K562 (cell line): ENCODE measurements around the gene ZFAND3. TPM values are rescaled to one million over a fixed set of nuclear protein-coding genes. Genes with fewer than 3 reads are reported as not detected.

Experiments used
- ATAC-seq: fragments of 200-7000 bp; cut with Tn5 transposase; 3 replicates; pipeline ENCODE4 v1.9.1; 2020; ENCODE audit warnings: moderate library complexity
- BruUV-seq: library from RNA; stranded (reverse); fragments of 400-500 nt; replicated peaks from 2 replicates; lab custom pipeline; 2021; lab: Mats Ljungman, UMichigan
- CTCF ChIA-PET: fragments of 300-600 bp; formaldehyde crosslinking; extraction: SDS; loops from one replicate; lab custom pipeline; 2021; ENCODE audit warnings: low intra/inter-chr PET ratio; lab: Yijun Ruan, JAX
- POLR2A ChIA-PET: fragments of 300-600, 350-650 bp; sonication (Branson Sonifier 250); formaldehyde crosslinking; extraction: SDS; loops from one replicate; lab custom pipeline; 2021; ENCODE audit warnings: antibody characterized with exemption, inconsistent platforms; lab: Yijun Ruan, JAX
- DNase-seq, 4 experiments: peaks; one replicate each; pipeline versions ENCODE4 v3.0.0 to v3.0.0-alpha.2; 2011 to 2018; ENCODE audit warnings: low spot score in 3 of 4, mixed read lengths in 3 of 4; ENCODE audit errors: extremely low read depth in 1 of 4
- FAIRE-seq: peaks from 2 replicates; lab custom pipeline; 2011; peaks lifted over from hg19 to GRCh38; lab: Jason Lieb, UNC
- H2AFZ ChIP-seq: 2 replicates; pipeline ENCODE4 v1.6.0; 2011; ENCODE audit warnings: low read depth, low read length, control low read depth, inconsistent platforms
- H3K27ac ChIP-seq: fragments of 200-600 bp; 3 replicates; pipeline ENCODE4 v1.8.0; 2011; ENCODE audit warnings: low read depth, mild to moderate bottlenecking, control low read depth, inconsistent platforms, low read length, moderate library complexity, mixed read lengths; ENCODE audit errors: extremely low read depth
- H3K27me3 ChIP-seq, 2 experiments: fragments of 300-600 bp in 1 of 2; 2 replicates in 1 of 2; 3 replicates in 1 of 2; pipeline versions ENCODE4 v1.6.0 to v1.8.0; 2011; ENCODE audit warnings: inconsistent platforms in 2 of 2, low read length in 2 of 2, mild to moderate bottlenecking in 1 of 2, mixed read lengths in 1 of 2, moderate library complexity in 1 of 2; ENCODE audit not compliant: control insufficient read depth in 2 of 2, insufficient read depth in 2 of 2
- H3K36me3 ChIP-seq: fragments of 300-600 bp; 3 replicates; pipeline ENCODE4 v1.8.0; 2011; ENCODE audit warnings: mild to moderate bottlenecking, low read length, inconsistent platforms; ENCODE audit not compliant: control insufficient read depth, insufficient read depth
- H3K4me1 ChIP-seq, 2 experiments: fragments of 200-600 bp in 1 of 2; replicated peaks in 1 of 2; 2 replicates in 1 of 2; 3 replicates in 1 of 2; pipeline versions ENCODE4 v1.5.1 to v1.8.0; 2011; ENCODE audit warnings: inconsistent platforms in 2 of 2, low read length in 2 of 2, mild to moderate bottlenecking in 1 of 2, mixed read lengths in 1 of 2, moderate library complexity in 1 of 2; ENCODE audit not compliant: control insufficient read depth in 2 of 2, insufficient read depth in 2 of 2
- H3K4me2 ChIP-seq: 2 replicates; pipeline ENCODE4 v1.6.1; 2011; ENCODE audit warnings: low read length, control low read depth, inconsistent platforms, mixed read lengths; ENCODE audit not compliant: insufficient read depth
- H3K4me3 ChIP-seq: fragments of 200-600 bp; sonication (generic), shearing (Covaris generic); 2 replicates; pipeline ENCODE4 v1.5.1; 2016; ENCODE audit warnings: control low read depth, inconsistent platforms
- H3K79me2 ChIP-seq: fragments of 200-600 bp; 3 replicates; pipeline ENCODE4 v1.8.0; 2011; ENCODE audit warnings: low read length, inconsistent platforms; ENCODE audit not compliant: control insufficient read depth, insufficient read depth
- H3K9ac ChIP-seq, 2 experiments: 2 replicates each; pipeline versions ENCODE4 v1.6.0 to v1.6.1; 2011; ENCODE audit warnings: low read depth in 2 of 2, low read length in 2 of 2, control low read depth in 1 of 2, inconsistent platforms in 1 of 2, mild to moderate bottlenecking in 1 of 2, mixed read lengths in 1 of 2; ENCODE audit not compliant: insufficient read depth in 1 of 2
- H3K9me1 ChIP-seq: one replicate; pipeline ENCODE4 v1.6.0; 2011; ENCODE audit warnings: inconsistent platforms, mild to moderate bottlenecking, low read length, moderate library complexity; ENCODE audit not compliant: control insufficient read depth, insufficient read depth
- H3K9me3 ChIP-seq: replicated peaks from 2 replicates; pipeline ENCODE4 v1.5.1; 2011; ENCODE audit warnings: low read depth, low read length, inconsistent platforms; ENCODE audit not compliant: control insufficient read depth, insufficient read depth
- H4K20me1 ChIP-seq: replicated peaks from 2 replicates; pipeline ENCODE4 v1.6.1; 2011; ENCODE audit warnings: low read length, inconsistent platforms, mixed read lengths; ENCODE audit not compliant: control insufficient read depth, insufficient read depth
- HDAC8 ChIP-seq: fragments of 450-650 bp; IDR thresholded peaks from 2 replicates; pipeline ENCODE4 v1.6.1; 2016; ENCODE audit warnings: mild to moderate bottlenecking, missing genetic modification characterization, moderate library complexity, missing compliant biosample characterization
- MXI1 ChIP-seq: IDR thresholded peaks from 2 replicates; pipeline ENCODE4 v1.6.1; 2011; ENCODE audit warnings: low read depth, mild to moderate bottlenecking, improper control_type of control experiment, low read length
- RCOR1 ChIP-seq, 2 experiments: IDR thresholded peaks; 2 replicates each; pipeline ENCODE4 v1.6.1; 2012; ENCODE audit warnings: low read depth in 2 of 2, low read length in 2 of 2, borderline replicate concordance in 1 of 2, improper control_type of control experiment in 1 of 2
- TCF7 ChIP-seq: sonication (generic); IDR thresholded peaks from 2 replicates; pipeline ENCODE4 v1.6.1; 2016; ENCODE audit warnings: antibody characterized with exemption, borderline replicate concordance
- TSC22D4 ChIP-seq: fragments of 450-650 bp; IDR thresholded peaks from 2 replicates; pipeline ENCODE4 v1.6.1; 2016; ENCODE audit warnings: missing genetic modification characterization, missing biosample characterization, control low read depth
- ZNF384 ChIP-seq: IDR thresholded peaks from 2 replicates; pipeline ENCODE4 v1.6.1; 2012; ENCODE audit warnings: low read depth, low read length, improper control_type of control experiment
- WGBS: fragments of 100-300 bp; shearing (Covaris generic); methylation state at CpG from one replicate; pipeline ENCODE4 v1.1.6; 2016; ENCODE audit warnings: low coverage, mixed read lengths; ENCODE audit not compliant: insufficient coverage; ENCODE audit errors: missing lambda C conversion rate; 5-methylcytosine and 5-hydroxymethylcytosine counted together
- in situ Hi-C: fragments of 300-500 bp; cut with MboI; formaldehyde crosslinking; loops from 4 replicates; pipeline ENCODE4 v1.15.0; 2018; ENCODE audit warnings: inconsistent platforms, mixed read lengths
- intact Hi-C: fragments of 100-400 bp; cut with micrococcal nuclease; formaldehyde crosslinking; loops from 2 replicates; pipeline ENCODE4 v1.14.2; 2022
- polyA plus RNA-seq, 8 experiments: library from polyadenylated mRNA; depleted of rRNA in 4 of 8; stranded (reverse) in 5 of 8; unstranded in 3 of 8; fragments of >200 nt; fragmentation: Nextera tagmentation in 2 of 8; fragmentation: Illumina TruSeq in 1 of 8; extraction: Ambion mirVana in 2 of 8; extraction: Trizol in 1 of 8; gene quantifications; 2 replicates each; pipeline versions ENCODE4 v1.2.1 to v1.2.3, GENCODE V29; 2011 to 2014; ENCODE audit warnings: inconsistent platforms in 1 of 8, missing spikeins in 1 of 8
- total RNA-seq, 7 experiments: library from RNA; depleted of rRNA in 6 of 7; stranded (reverse); fragments of >200 nt in 6 of 7; fragmentation: Illumina TruSeq in 2 of 7; extraction: Trizol in 2 of 7; gene quantifications; 2 replicates each; pipeline versions ENCODE4 v1.2.1 to v1.2.3, GENCODE V29; 2011 to 2021; ENCODE audit warnings: low replicate concordance in 1 of 7
- TF ChIP-seq, protein P1 (sequence below): fragments of 450-650 bp; IDR thresholded peaks from 2 replicates; pipeline ENCODE4 v1.6.1; 2016; ENCODE audit warnings: missing biosample characterization, missing genetic modification characterization
- TF ChIP-seq, protein P2 (sequence below): fragments of 250-450 bp; sonication (Bioruptor Pico); IDR thresholded peaks from 2 replicates; pipeline ENCODE4 v1.4.0; 2020; ENCODE audit warnings: mild to moderate bottlenecking

ZFAND3 gene
- total and polyA plus RNA-seq, 9 of the 15 experiments (the other 6 are each of a cell fraction or from before 2014, with no cell fraction given): 0.81 to 26.6 (median 11.8) TPM

DNA sequence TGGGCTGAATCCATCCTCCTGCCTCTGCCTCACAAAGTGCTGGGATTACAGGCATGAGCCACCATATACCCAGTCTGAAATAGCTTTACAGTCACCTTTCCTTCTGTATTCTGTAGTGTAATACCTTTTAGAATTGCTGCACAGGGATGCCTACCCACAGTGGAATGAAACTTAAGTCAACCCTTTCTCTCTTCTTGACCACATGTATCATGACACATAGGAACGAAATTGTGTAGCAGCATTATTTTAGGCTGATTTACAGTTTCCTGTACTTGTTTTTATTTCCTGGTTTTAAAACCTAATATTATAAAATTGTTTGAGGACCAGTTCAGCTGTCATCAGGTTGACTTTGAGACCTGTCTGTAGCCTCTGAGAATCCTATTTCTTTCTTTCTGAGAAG lies 297.8 kb downstream of the ZFAND3 start:
- Histone ChIP-seq H3K9me1 (no peaks in the 10 kb centered on the region), H3K36me3 (peaks cover 11% of the 10 kb centered on the region; the same call in 2 of the 3 replicates), H3K9me3 (no peaks in the 10 kb centered on the region), H3K27ac (no peak overlapping the region), H4K20me1 (peaks cover 2% of the 10 kb centered on the region; the same call in 1 of the 2 replicates), H3K79me2 (no peaks in the 10 kb centered on the region), H3K9ac (no peak overlapping the region), H3K4me3 (no peak overlapping the region), H3K4me1 (no peaks in the 10 kb centered on the region), H3K4me2 (no peak overlapping the region), H2AFZ (no peak overlapping the region), H3K27me3 (no peaks in the 10 kb centered on the region)
- FAIRE-seq (no peak), ATAC-seq (no peak), DNase-seq (no peak)
- TSS peak; percentile 25 for BruUV-seq
- intact Hi-C loops (no loop called here), in situ Hi-C loops (no loop called here)
- CTCF ChIA-PET: interaction anchor here (0.6 kb wide), 1 partner anchor 17 kb away, joined by 3 read pairs; no protein-coding TSS in a partner anchor
- TF ChIP-seq TCF7: no peak
- no peak for TF ChIP-seq RCOR1 (IDR thresholded peaks at IDR 0.05; ENCODE audit: borderline replicate concordance in 1 of 2, low read depth in 2 of 2, low read length in 2 of 2)
- no peak for TF ChIP-seq MXI1
- TF ChIP-seq, protein P1, sequence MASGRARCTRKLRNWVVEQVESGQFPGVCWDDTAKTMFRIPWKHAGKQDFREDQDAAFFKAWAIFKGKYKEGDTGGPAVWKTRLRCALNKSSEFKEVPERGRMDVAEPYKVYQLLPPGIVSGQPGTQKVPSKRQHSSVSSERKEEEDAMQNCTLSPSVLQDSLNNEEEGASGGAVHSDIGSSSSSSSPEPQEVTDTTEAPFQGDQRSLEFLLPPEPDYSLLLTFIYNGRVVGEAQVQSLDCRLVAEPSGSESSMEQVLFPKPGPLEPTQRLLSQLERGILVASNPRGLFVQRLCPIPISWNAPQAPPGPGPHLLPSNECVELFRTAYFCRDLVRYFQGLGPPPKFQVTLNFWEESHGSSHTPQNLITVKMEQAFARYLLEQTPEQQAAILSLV (tag): no peak
- TF ChIP-seq HDAC8 (tag): no peak
- TF ChIP-seq ZNF384: no peak
- TF ChIP-seq, protein P2, sequence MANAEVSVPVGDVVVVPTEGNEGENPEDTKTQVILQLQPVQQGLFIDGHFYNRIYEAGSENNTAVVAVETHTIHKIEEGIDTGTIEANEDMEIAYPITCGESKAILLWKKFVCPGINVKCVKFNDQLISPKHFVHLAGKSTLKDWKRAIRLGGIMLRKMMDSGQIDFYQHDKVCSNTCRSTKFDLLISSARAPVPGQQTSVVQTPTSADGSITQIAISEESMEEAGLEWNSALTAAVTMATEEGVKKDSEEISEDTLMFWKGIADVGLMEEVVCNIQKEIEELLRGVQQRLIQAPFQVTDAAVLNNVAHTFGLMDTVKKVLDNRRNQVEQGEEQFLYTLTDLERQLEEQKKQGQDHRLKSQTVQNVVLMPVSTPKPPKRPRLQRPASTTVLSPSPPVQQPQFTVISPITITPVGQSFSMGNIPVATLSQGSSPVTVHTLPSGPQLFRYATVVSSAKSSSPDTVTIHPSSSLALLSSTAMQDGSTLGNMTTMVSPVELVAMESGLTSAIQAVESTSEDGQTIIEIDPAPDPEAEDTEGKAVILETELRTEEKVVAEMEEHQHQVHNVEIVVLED (CRISPR knock-in tag): no peak
- no peak for TF ChIP-seq TSC22D4 (tag)
- 39% methylated on average over 1 of the region's 1 CpG for WGBS
- POLR2A ChIA-PET: interaction anchor here (2.2 to 2.3 kb wide), 2 partner anchors 9 to 23 kb away, joined by 6 to 9 read pairs; no protein-coding TSS in a partner anchor
